GM18951 (cell line): ENCODE measurements around the gene RAB24.
"Not testable (repeated sequence)": the region's sequence is repeated elsewhere in the genome, so short reads cannot be mapped to it uniquely, and the experiment has no call there.

Experiments used
- POLR2A ChIP-seq: IDR thresholded peaks from 4 replicates; pipeline ENCODE4 v1.6.1; 2011; ENCODE audit warnings: mild to moderate bottlenecking; ENCODE audit not compliant: insufficient read length, insufficient read depth; ENCODE audit errors: extremely low read depth
- in situ Hi-C: fragments of 300-500 bp; cut with MboI; formaldehyde crosslinking; loops from one replicate; pipeline ENCODE4 v1.12.0; 2022; ENCODE audit warnings: low sequenced_read_pairs, mixed read lengths, inconsistent platforms; ENCODE audit not compliant: unreplicated experiment

The RAB24 gene

GRCh38 chr5:177311392-177311722 is 7.8 kb upstream of the RAB24 start:
- TF ChIP-seq POLR2A = no peak
- in situ Hi-C loops = no loop called here

GRCh38 chr5:177310757-177311391 is 7.4 kb upstream of the RAB24 start:
- in situ Hi-C loops = no loop called here
- TF ChIP-seq POLR2A = peak; percentile 69

GRCh38 chr5:177310332-177310731 is 6.8 kb upstream of the RAB24 start:
- in situ Hi-C loops = no loop called here
- TF ChIP-seq POLR2A = no peak

GRCh38 chr5:177309351-177310191 is 6.1 kb upstream of the RAB24 start:
- peak; percentile 9 for TF ChIP-seq POLR2A
- in situ Hi-C loops = no loop called here

GRCh38 chr5:177308740-177309139 is 5.2 kb upstream of the RAB24 start:
- TF ChIP-seq POLR2A = no peak
- in situ Hi-C loops = no loop called here

- TF ChIP-seq POLR2A = peak; percentile 34
Observed at GRCh38 chr5:177307544-177308363, 4.2 kb upstream of the RAB24 start.

GRCh38 chr5:177306674-177307543 is 3.4 kb upstream of the RAB24 start:
- no peak for TF ChIP-seq POLR2A

More at GRCh38 chr5:177307544-177308363, 4.2 kb upstream of the RAB24 start:
- in situ Hi-C loops = no loop called here

GRCh38 chr5:177306103-177306640 is 2.7 kb upstream of the RAB24 start:
- in situ Hi-C loops = not testable (repeated sequence)

More at GRCh38 chr5:177306674-177307543, 3.4 kb upstream of the RAB24 start:
- in situ Hi-C loops = no loop called here

- in situ Hi-C loops = no loop called here
- no peak for TF ChIP-seq POLR2A
Observed at GRCh38 chr5:177304392-177305119, 1.0 kb upstream of the RAB24 start.

GRCh38 chr5:177303925-177304391 is 439 bp upstream of the RAB24 start:
- TF ChIP-seq POLR2A = no peak
- in situ Hi-C loops = no loop called here

GRCh38 chr5:177302354-177303110 is 987 bp downstream of the RAB24 start:
- in situ Hi-C loops = no loop called here
- no peak for TF ChIP-seq POLR2A

GRCh38 chr5:177301503-177302165 is 1.9 kb downstream of the RAB24 start:
- in situ Hi-C loops = no loop called here

More at GRCh38 chr5:177301503-177302165, 1.9 kb downstream of the RAB24 start:
- TF ChIP-seq POLR2A = no peak
